NCI-H1092 (cell line): ENCODE measurements around the gene UGT2A3.
"Not testable (repeated sequence)": the region's sequence is repeated elsewhere in the genome, so short reads cannot be mapped to it uniquely, and the experiment has no call there.

Source experiments
- DNase-seq: peaks from one replicate; lab custom pipeline; 2025; lab: John Stamatoyannopoulos, UW

Gene UGT2A3

DNA sequence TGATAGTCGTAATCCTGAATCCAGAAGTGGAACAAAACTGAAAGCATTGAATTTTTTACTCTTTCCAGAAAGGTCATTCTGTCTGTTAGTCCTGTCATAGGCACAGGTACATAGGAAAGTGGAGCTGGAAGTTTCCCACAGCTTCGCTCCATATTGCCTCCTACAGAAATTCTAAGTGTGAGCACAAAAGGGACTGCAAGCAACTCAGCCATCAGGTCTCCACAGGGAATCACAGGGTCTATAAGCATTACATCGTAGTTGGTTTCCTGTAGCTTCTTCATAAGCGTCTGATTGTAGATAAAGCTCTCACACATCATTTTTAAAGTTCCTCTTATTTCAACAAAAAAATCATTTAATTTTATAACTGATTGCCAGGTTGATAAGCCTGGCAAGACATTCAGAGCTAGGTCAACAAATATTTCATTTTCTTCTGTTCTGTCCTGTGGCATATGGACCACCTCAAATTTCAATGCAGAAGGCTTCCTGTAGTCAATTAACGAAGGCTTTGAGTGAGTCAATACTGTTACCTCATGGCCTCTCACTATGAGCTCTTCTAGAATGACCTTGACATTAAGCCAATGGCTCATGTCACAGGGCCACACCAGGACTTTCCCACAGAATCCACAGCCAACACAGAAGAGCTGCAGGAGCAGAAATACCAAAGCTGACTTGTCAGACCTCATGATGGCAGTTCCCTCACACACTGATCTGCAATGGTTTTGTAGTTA is at the start of gene UGT2A3:
UGT2A3 (minus strand) TSS at position 727 of the 728 bp plus-strand sequence; CDS start at position 683, 44 bp downstream.
- DNase-seq: no peak

DNA sequence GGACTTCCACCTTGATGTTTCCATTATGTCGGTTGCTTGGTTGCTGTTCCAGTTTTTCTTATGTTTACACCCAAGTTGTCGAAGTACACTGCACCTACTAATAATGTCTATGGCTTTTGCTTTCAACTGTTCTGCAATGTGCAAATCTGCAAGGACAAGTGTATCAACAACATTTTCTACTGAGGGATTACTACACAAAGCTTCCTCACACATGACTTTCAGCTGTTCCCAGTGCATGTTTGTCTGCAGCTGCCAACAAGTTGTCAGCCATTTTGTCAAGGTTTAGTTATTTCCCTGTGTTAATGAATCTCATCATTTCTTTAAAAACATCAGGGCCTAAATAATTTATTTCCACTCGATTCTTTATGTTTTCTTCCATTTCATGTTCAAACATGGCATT is 45.4 kb upstream of the UGT2A3 start:
- no peak for DNase-seq

- DNase-seq: no peak
These were observed 43.7 kb upstream of the UGT2A3 start for GRCh38 chr4:68995292-68995691.

- no peak for DNase-seq
These were observed 35.4 kb upstream of the UGT2A3 start for GRCh38 chr4:68987007-68987406.

- no peak for DNase-seq
These were observed 33.8 kb upstream of the UGT2A3 start for GRCh38 chr4:68985442-68985841.

DNA sequence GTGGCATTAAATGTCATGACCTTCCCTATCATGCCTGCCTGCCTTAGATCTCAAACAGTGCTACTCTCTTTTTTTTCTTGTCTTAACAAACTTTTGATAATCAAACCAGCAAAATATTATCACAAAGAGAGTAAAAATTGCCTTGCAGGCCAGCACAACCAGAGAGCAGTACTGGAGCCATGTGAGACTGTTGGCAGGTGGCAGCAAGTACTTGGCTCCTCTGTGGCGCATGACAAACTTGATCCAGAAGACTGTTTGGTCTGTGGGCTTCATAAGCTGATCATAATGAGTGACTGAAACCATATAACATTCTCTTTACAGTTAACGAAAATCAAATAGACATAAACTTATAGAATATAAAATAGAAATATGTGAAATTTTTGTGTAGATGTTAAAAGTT is 33.3 kb upstream of the UGT2A3 start:
- DNase-seq: no peak

DNA sequence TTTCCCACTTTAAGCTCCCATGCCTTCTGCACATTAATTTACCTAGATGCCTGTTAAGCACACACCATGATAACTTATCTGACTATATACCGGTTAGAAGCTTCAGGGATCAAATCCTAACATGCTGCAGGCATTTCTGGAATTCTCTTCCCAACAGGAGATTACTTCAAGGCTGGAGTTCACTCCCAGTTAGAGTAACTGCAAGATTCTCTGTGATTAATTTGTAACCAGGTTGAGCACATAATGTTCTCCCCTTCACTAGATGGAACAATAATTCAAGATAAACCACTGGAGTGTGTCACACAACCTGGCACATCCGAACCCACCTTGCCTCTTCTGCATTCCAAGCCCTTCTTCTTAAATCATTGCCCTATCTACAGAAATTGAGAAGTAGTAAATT is 11.8 kb upstream of the UGT2A3 start:
- DNase-seq: no peak

- no peak for DNase-seq
These were observed 11.3 kb upstream of the UGT2A3 start for GRCh38 chr4:68962868-68963267.

- no peak for DNase-seq
These were observed 8.9 kb upstream of the UGT2A3 start for GRCh38 chr4:68960294-68961163.

GRCh38 chr4:68959085-68959484 is 7.5 kb upstream of the UGT2A3 start:
- not testable (repeated sequence) for DNase-seq

GRCh38 chr4:68954126-68954525 is 2.5 kb upstream of the UGT2A3 start:
- no peak for DNase-seq

DNA sequence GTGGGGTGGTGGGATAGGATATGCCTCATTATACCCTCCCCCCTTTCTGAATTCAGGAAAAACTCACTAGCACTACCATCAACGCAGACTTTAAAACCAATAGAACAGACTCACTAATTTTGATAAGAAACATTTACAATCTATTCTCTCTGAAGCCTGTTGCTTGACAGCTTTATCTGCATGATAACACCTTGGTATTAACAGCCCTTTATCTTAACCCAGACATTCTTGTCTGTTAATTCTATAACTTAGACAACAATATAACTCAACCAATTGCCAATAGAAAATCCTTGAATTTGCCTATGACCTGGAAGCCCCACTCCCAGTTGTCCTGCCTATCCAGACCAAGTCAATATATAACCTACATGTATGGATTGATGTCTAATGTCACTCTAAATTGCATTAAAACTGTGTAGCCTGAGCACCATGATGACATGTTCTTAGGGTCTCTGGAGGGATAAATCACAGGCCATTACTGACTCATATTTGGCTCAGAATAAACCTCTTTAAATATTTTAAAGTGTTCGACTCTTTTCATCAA is 1.5 kb upstream of the UGT2A3 start:
- DNase-seq: no peak

- DNase-seq: no peak
These were observed 392 bp upstream of the UGT2A3 start for GRCh38 chr4:68951806-68952585.

DNA sequence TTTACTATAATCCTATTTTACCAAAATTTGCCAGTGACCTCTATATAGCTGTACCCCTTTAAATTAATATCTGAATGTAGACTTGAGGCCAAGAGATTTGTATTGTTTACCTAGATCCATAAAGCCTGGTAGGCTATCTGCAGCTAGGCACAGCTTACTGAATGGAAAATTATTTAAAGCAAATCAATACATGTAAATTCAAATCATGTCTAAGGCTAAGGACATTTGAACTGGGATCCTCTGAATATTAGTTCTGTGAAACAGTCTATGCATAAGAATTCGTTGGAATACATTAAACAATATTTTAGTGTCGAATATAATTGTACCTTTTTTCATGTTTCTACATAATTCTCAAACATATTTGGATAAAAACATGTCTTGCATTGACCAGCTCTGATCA is 1.6 kb downstream of the UGT2A3 start:
- DNase-seq: no peak

DNA sequence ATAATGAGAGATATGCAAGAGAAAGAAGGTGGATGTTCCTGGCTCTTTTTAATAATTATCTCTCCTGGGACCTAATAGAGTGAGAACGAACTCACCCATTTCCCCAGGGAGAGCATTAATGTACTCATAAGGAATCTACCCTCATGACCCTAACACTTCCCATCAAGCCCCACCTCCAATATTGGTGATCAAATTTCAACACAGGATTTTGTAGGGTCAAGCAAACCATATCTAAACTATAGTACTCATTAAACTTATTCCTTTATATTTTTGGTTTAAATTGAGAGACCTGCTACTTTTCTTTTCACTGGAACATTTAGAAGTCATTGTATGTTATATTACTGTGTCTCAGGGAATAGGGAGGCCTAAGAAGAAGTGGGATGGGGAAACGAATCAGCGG is 2.6 kb downstream of the UGT2A3 start:
- no peak for DNase-seq

- DNase-seq: no peak
These were observed 3.4 kb downstream of the UGT2A3 start for GRCh38 chr4:68948044-68948743.

GRCh38 chr4:68929076-68929737 is 22.4 kb downstream of the UGT2A3 start:
- no peak for DNase-seq

GRCh38 chr4:68927165-68927564 is 24.4 kb downstream of the UGT2A3 start:
- no peak for DNase-seq

DNA sequence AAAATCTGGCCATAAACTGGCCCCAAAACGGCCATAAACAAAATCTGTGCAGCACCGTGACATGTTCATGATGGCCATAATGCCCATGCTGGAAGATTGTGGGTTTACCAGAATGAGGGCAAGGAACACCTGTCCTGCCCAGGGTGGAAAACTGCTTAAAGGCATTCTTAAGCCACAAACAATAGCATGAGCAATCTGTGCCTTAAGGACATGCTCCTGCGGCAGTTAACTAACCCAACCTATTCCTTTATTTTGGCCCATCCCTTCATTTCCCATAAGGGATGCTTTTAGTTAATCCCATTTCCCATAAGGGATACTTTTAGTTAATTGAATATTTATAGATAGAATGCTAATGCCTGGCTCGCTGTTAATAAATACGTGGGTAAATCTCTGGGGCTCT is 29.4 kb downstream of the UGT2A3 start:
- DNase-seq: not testable (repeated sequence)

DNA sequence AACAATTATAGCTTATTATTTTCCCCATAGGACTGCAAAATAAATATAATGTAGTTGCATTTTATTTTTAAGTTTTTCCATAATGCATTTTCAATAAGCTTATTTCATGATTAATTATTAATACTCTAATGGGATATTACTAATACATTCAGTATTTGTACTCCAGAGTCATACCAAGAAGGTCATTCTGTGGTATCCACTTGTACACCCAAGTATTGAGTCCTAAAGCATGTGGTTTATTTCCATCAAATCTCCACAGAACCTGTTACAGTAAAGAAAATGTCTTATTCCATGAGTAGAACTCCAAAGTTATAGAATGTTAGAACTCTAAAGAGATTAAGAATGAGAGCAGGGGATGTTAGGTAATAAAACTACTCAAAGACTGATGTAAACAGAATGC is 30.6 kb downstream of the UGT2A3 start:
- no peak for DNase-seq

DNA sequence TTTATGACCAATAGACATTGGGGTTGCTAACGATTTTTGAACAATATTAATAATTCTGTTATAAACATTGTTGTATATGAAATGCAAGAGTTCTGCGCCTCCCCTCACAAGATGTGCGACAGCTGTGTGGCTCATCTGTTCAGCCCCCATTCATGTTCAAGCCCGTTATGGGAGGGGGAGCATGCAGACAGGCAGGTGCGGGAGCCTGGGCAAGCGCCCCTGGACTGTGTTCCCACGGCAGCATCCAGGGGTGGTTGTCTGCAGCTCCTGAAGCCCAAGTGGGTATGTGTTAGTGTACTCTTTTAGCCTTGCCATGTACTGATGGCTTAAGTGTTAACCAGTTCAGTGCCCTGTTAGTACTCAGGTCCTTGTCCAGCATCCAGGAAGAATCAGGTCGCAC is 34.6 kb downstream of the UGT2A3 start:
- no peak for DNase-seq
